B cell (primary cell): Measurements from ENCODE around the gene ODF2L. TPM values are rescaled to one million over a fixed set of nuclear protein-coding genes. Genes with fewer than 3 reads are reported as not detected.

Experiments
- ATAC-seq: fragments of 200-7000 bp; cut with Tn5 transposase; one replicate; pipeline ENCODE4 v1.10.0; 2021; ENCODE audit warnings: low read depth, mild to moderate bottlenecking, moderate number of reproducible peaks, moderate library complexity
- CTCF ChIA-PET: fragments of 350-600 bp; sonication (Branson Sonifier 250); formaldehyde crosslinking; loops from one replicate; lab custom pipeline; 2021; ENCODE audit warnings: antibody characterized with exemption, inconsistent platforms; lab: Charles Lee
- POLR2A ChIA-PET: fragments of 350-600 bp; sonication (Branson Sonifier 250); formaldehyde crosslinking; loops from one replicate; lab custom pipeline; 2021; ENCODE audit warnings: antibody characterized with exemption; lab: Charles Lee
- DNase-seq: peaks from one replicate; pipeline ENCODE4 v3.0.0; 2013
- H2AFZ ChIP-seq: 2 replicates; pipeline ENCODE4 v1.6.1; 2012; ENCODE audit warnings: mild to moderate bottlenecking, low read depth, low read length; ENCODE audit not compliant: insufficient read depth, poor library complexity, severe bottlenecking
- H3K27ac ChIP-seq, 2 donors: 1 replicate in 1 of 2; 2 replicates in 1 of 2; pipeline ENCODE4 v1.5.1; 2012 to 2013; ENCODE audit warnings: low read length in 2 of 2, mild to moderate bottlenecking in 2 of 2, moderate library complexity in 1 of 2
- H3K27me3 ChIP-seq, 4 experiments: fragments of 200-600 bp in 1 of 4; sonication (generic) in 1 of 4; replicated peaks in 1 of 4; 1 replicate in 2 of 4; 2 replicates in 2 of 4; pipeline versions ENCODE4 v1.6.1 to v1.7.0; 2013 to 2016; ENCODE audit warnings: low read length in 3 of 4, mild to moderate bottlenecking in 2 of 4, mixed read lengths in 1 of 4, moderate library complexity in 1 of 4; ENCODE audit not compliant: insufficient read depth in 4 of 4, control insufficient read depth in 3 of 4; ENCODE audit errors: control extremely low read depth in 1 of 4
- H3K36me3 ChIP-seq, 2 experiments: replicated peaks in 1 of 2; 1 replicate in 1 of 2; 2 replicates in 1 of 2; pipeline versions ENCODE4 v1.6.1 to v1.7.1; 2013; ENCODE audit warnings: low read length in 1 of 2; ENCODE audit not compliant: insufficient read depth in 2 of 2, control insufficient read depth in 1 of 2; ENCODE audit errors: control extremely low read depth in 1 of 2, extremely low read depth in 1 of 2
- H3K4me1 ChIP-seq, 2 donors: fragments of 200-600 bp in 1 of 2; sonication (generic) in 1 of 2; 1 replicate in 1 of 2; 2 replicates in 1 of 2; pipeline versions ENCODE4 v1.5.1 to v1.6.1; 2013 to 2017; ENCODE audit warnings: low read length in 2 of 2; ENCODE audit not compliant: control insufficient read depth in 2 of 2, insufficient read depth in 2 of 2
- H3K4me2 ChIP-seq: replicated peaks from 2 replicates; pipeline ENCODE3; 2012; ENCODE audit warnings: mild to moderate bottlenecking, low read depth, low read length; ENCODE audit not compliant: poor library complexity, severe bottlenecking
- H3K4me3 ChIP-seq, 5 experiments: fragments of 200-600 bp in 1 of 5; sonication (generic) in 1 of 5; 1 replicate in 3 of 5; 2 replicates in 2 of 5; pipeline versions ENCODE4 v1.5.1 to v1.7.0; 2011 to 2016; ENCODE audit warnings: low read length in 4 of 5, mild to moderate bottlenecking in 4 of 5, low read depth in 2 of 5, control low read depth in 1 of 5, moderate library complexity in 1 of 5; ENCODE audit not compliant: insufficient read depth in 1 of 5; ENCODE audit errors: control extremely low read depth in 1 of 5, extremely low read depth in 1 of 5
- H3K79me2 ChIP-seq: fragments of 200-600 bp; sonication (generic); one replicate; pipeline ENCODE4 v1.6.0; 2016; ENCODE audit warnings: low read length; ENCODE audit not compliant: control insufficient read depth, insufficient read depth
- H3K9ac ChIP-seq: fragments of 200-600 bp; sonication (generic); 2 replicates; pipeline ENCODE4 v1.6.1; 2017; ENCODE audit warnings: mild to moderate bottlenecking, low read length, moderate library complexity
- H3K9me3 ChIP-seq, 3 donors: one replicate each; pipeline versions ENCODE4 v1.6.1 to v1.7.1; 2013; ENCODE audit warnings: low read length in 2 of 3; ENCODE audit not compliant: control insufficient read depth in 2 of 3, insufficient read depth in 1 of 3; ENCODE audit errors: control extremely low read depth in 1 of 3
- H4K20me1 ChIP-seq: 2 replicates; pipeline ENCODE4 v1.6.0; 2012; ENCODE audit warnings: mild to moderate bottlenecking, low read length; ENCODE audit not compliant: insufficient read depth, control insufficient read depth, poor library complexity, severe bottlenecking
- H3K27ac Mint-ChIP-seq: one replicate; pipeline ENCODE4 v1.8.0; 2021; ENCODE audit warnings: mixed read lengths
- H3K27me3 Mint-ChIP-seq: one replicate; pipeline ENCODE4 v1.8.0; 2021; ENCODE audit warnings: mixed read lengths
- H3K4me1 Mint-ChIP-seq: one replicate; pipeline ENCODE4 v1.8.0; 2021; ENCODE audit warnings: mixed read lengths
- H3K4me3 Mint-ChIP-seq: one replicate; pipeline ENCODE4 v1.8.0; 2021; ENCODE audit warnings: mixed read lengths
- H3K9me3 Mint-ChIP-seq: one replicate; pipeline ENCODE4 v1.8.0; 2022; ENCODE audit warnings: mixed read lengths; ENCODE audit not compliant: insufficient read depth
- CTCF ChIP-seq: fragments of 200-600 bp; IDR thresholded peaks from one replicate; pipeline ENCODE4 v1.8.0; 2022; ENCODE audit warnings: antibody characterized with exemption, mild to moderate bottlenecking
- EZH2 ChIP-seq: IDR thresholded peaks from 2 replicates; pipeline ENCODE4 v1.6.1; 2012; ENCODE audit warnings: borderline replicate concordance, low read depth, mild to moderate bottlenecking, moderate library complexity, low read length; ENCODE audit not compliant: insufficient read depth, poor library complexity, severe bottlenecking
- WGBS: methylation state at CpG from one replicate; pipeline ENCODE4 v1.1.5; 2013; ENCODE audit warnings: missing lambda C conversion rate; ENCODE audit not compliant: insufficient coverage; 5-methylcytosine and 5-hydroxymethylcytosine counted together
- intact Hi-C: fragments of 100-400 bp; cut with micrococcal nuclease; formaldehyde crosslinking; loops from one replicate; pipeline ENCODE4 v1.10.0; 2022
- polyA plus RNA-seq: library from polyadenylated mRNA; depleted of rRNA; stranded (reverse); fragments of >200 nt; gene quantifications from 2 replicates; pipeline ENCODE4 v1.2.3, GENCODE V29; 2012
- total RNA-seq, 2 donors: library from RNA; stranded (reverse); fragments of 120-200 nt in 1 of 2; gene quantifications; 1 replicate in 1 of 2; 2 replicates in 1 of 2; pipeline versions ENCODE4 v1.2.3 to v1.2.4, GENCODE V29; 2013 to 2022

ODF2L gene
- total and polyA plus RNA-seq, 2 donors (not counting 1 experiment from before 2014, with no cell fraction given) = 13.0 to 61.3 TPM

- H3K9ac ChIP-seq = no peak overlapping the region
- H3K4me2 ChIP-seq = no peak overlapping the region
- no peak overlapping the region for H3K27ac ChIP-seq
- intact Hi-C loops = no loop called here
- no peaks in the 10 kb centered on the region for H3K9me3 ChIP-seq
- H4K20me1 ChIP-seq = no peaks in the 10 kb centered on the region
- H3K79me2 ChIP-seq = no peaks in the 10 kb centered on the region
- no peak overlapping the region for H3K27ac Mint-ChIP-seq
- no peaks in the 10 kb centered on the region for H3K36me3 ChIP-seq
- H3K27me3 ChIP-seq = no peaks in the 10 kb centered on the region
- TF ChIP-seq EZH2 (no peak), CTCF (no peak)
- DNase-seq (no peak), ATAC-seq (no peak)
- ChIA-PET POLR2A (no interaction called here), CTCF (no interaction called here)
- no peak overlapping the region for H3K4me3 ChIP-seq
- no peaks in the 10 kb centered on the region for H3K4me1 Mint-ChIP-seq
- H3K27me3 Mint-ChIP-seq = no peaks in the 10 kb centered on the region
- H2AFZ ChIP-seq = no peak overlapping the region
- no peaks in the 10 kb centered on the region for H3K4me1 ChIP-seq
- H3K4me3 Mint-ChIP-seq = no peak overlapping the region
- no peaks in the 10 kb centered on the region for H3K9me3 Mint-ChIP-seq
- WGBS = 80% methylated on average over 1 of the region's 1 CpG
These were observed 49.8 kb upstream of the ODF2L start for GRCh38 chr1:86445919-86446318.

- ATAC-seq (no peak), DNase-seq (no peak)
- CTCF ChIA-PET = no interaction called here
- no peaks in the 10 kb centered on the region for H3K79me2 ChIP-seq
- H3K36me3 ChIP-seq = no peaks in the 10 kb centered on the region
- H4K20me1 ChIP-seq = no peaks in the 10 kb centered on the region
- H3K4me3 Mint-ChIP-seq = no peak overlapping the region
- H2AFZ ChIP-seq = no peak overlapping the region
- H3K9me3 ChIP-seq = no peaks in the 10 kb centered on the region
- WGBS = no CpG with 5 or more reads among the region's 1 CpG
- no peaks in the 10 kb centered on the region for H3K9me3 Mint-ChIP-seq
- peaks cover 15% of the 10 kb centered on the region for H3K27me3 Mint-ChIP-seq
- TF ChIP-seq CTCF = no peak
- peaks cover 0 to 5% (median 2%) of the 10 kb centered on the region in 4 experiments for H3K27me3 ChIP-seq
- no peaks in the 10 kb centered on the region for H3K4me1 Mint-ChIP-seq
- no peak overlapping the region for H3K9ac ChIP-seq
- H3K4me1 ChIP-seq = no peaks in the 10 kb centered on the region
- no peak overlapping the region for H3K27ac Mint-ChIP-seq
- intact Hi-C loops = no loop called here
- no peak overlapping the region for H3K4me2 ChIP-seq
- no peak overlapping the region for H3K4me3 ChIP-seq
- POLR2A ChIA-PET = no interaction called here
- no peak overlapping the region for H3K27ac ChIP-seq
These were observed 45.9 kb upstream of the ODF2L start for GRCh38 chr1:86441997-86442396.
